Thyroid gland (tissue), 4 donors: ENCODE results near the gene CBARP. TPM values are rescaled to one million over a fixed set of nuclear protein-coding genes. Genes with fewer than 3 reads are reported as not detected.

Experiments
- DNase-seq, 2 donors: peaks; one replicate each; pipeline ENCODE4 v3.0.0-alpha.2; 2019
- H3K27ac ChIP-seq, 3 donors: fragments of 200-600 bp; sonication (generic); 1 replicate in 2 of 3; 2 replicates in 1 of 3; pipeline ENCODE4 v1.5.1; 2016 to 2019; ENCODE audit warnings: mild to moderate bottlenecking in 1 of 3, moderate library complexity in 1 of 3
- H3K27me3 ChIP-seq: fragments of 200-600 bp; sonication (generic); one replicate; pipeline ENCODE4 v1.5.1; 2019
- H3K36me3 ChIP-seq, 2 donors: fragments of 200-600 bp; sonication (generic); one replicate each; pipeline ENCODE4 v1.5.1; 2016 to 2019
- H3K4me1 ChIP-seq, 2 donors: fragments of 200-600 bp; sonication (generic); one replicate each; pipeline ENCODE4 v1.5.1; 2017 to 2019
- H3K4me3 ChIP-seq, 3 donors: fragments of 200-600 bp; sonication (generic); replicated peaks in 1 of 3; 1 replicate in 2 of 3; 2 replicates in 1 of 3; pipeline ENCODE4 v1.5.1; 2016; ENCODE audit warnings: mild to moderate bottlenecking in 1 of 3
- H3K9me3 ChIP-seq: fragments of 200-600 bp; sonication (generic); one replicate; pipeline ENCODE4 v1.5.1; 2017
- POLR2A ChIP-seq, 2 donors: fragments of 450-650 bp; IDR thresholded peaks; one replicate each; pipeline ENCODE4 v1.6.1; 2017; ENCODE audit warnings: antibody characterized with exemption in 2 of 2, mild to moderate bottlenecking in 2 of 2, moderate library complexity in 1 of 2
- WGBS, 2 donors: methylation state at CpG; one replicate each; pipeline ENCODE4 v1.1.5; 2017; 5-methylcytosine and 5-hydroxymethylcytosine counted together
- intact Hi-C: fragments of 100-400 bp; cut with DNase I; formaldehyde crosslinking; loops from one replicate; pipeline ENCODE4 v1.15.1; 2023
- total RNA-seq, 4 donors: library from RNA; depleted of rRNA; stranded (reverse); fragments of >200 nt; gene quantifications; one replicate each; pipeline ENCODE4 v1.2.3, GENCODE V29; 2016
- TF ChIP-seq, protein P1 (sequence below), 6 experiments: fragments of 200-600 bp in 3 of 6; fragments of 450-650 bp in 3 of 6; sonication (generic) in 3 of 6; IDR thresholded peaks; one replicate each; pipeline ENCODE4 v1.5.1; 2016 to 2019; ENCODE audit warnings: antibody characterized with exemption in 6 of 6, mild to moderate bottlenecking in 2 of 6, inconsistent platforms in 1 of 6, moderate library complexity in 1 of 6

Gene CBARP
- total RNA-seq, 4 donors from 2014 or later = 0.73 to 3.2 (median 1.5) TPM

DNA sequence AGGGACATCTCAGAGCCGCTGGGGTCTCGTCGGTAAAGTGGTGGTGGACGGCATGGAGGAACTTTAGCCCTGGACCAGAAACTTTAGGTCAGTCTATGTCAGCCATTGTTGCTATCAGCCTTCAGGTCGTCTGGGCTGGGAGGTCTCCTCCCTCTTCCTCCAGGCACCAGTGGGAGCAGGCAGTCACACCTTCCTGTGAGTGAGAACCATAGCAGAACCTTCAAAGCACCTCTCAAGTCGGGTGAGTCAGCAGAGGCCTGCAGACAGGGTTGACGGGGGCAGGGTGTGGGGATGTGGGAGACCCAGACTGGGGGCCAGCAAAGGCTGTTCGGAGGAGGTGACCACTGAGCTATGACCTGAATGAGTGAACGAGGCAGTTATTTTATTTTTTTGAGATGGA, 48.4 kb downstream of the CBARP start:
- Histone ChIP-seq H3K27ac (peak overlapping the region; percentile 14 to 75 (median 70)), H3K27me3 (no peaks in the 10 kb centered on the region), H3K4me3 (no peak overlapping the region), H3K36me3 (no peaks in the 10 kb centered on the region), H3K9me3 (no peaks in the 10 kb centered on the region), H3K4me1 (peaks cover 3 to 18% of the 10 kb centered on the region in 2 donors)
- 54% methylated on average over 4 to 7 of the region's 9 CpGs for WGBS, 2 donors
- intact Hi-C loops = no loop called here
- peak; percentile 87 to 88 for DNase-seq
- TF ChIP-seq, protein P1, sequence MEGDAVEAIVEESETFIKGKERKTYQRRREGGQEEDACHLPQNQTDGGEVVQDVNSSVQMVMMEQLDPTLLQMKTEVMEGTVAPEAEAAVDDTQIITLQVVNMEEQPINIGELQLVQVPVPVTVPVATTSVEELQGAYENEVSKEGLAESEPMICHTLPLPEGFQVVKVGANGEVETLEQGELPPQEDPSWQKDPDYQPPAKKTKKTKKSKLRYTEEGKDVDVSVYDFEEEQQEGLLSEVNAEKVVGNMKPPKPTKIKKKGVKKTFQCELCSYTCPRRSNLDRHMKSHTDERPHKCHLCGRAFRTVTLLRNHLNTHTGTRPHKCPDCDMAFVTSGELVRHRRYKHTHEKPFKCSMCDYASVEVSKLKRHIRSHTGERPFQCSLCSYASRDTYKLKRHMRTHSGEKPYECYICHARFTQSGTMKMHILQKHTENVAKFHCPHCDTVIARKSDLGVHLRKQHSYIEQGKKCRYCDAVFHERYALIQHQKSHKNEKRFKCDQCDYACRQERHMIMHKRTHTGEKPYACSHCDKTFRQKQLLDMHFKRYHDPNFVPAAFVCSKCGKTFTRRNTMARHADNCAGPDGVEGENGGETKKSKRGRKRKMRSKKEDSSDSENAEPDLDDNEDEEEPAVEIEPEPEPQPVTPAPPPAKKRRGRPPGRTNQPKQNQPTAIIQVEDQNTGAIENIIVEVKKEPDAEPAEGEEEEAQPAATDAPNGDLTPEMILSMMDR (IDR thresholded peaks at IDR 0.05) = no peak
- TF ChIP-seq POLR2A (IDR thresholded peaks at IDR 0.05) = peak in 1 of 2 donors; percentile 39

DNA sequence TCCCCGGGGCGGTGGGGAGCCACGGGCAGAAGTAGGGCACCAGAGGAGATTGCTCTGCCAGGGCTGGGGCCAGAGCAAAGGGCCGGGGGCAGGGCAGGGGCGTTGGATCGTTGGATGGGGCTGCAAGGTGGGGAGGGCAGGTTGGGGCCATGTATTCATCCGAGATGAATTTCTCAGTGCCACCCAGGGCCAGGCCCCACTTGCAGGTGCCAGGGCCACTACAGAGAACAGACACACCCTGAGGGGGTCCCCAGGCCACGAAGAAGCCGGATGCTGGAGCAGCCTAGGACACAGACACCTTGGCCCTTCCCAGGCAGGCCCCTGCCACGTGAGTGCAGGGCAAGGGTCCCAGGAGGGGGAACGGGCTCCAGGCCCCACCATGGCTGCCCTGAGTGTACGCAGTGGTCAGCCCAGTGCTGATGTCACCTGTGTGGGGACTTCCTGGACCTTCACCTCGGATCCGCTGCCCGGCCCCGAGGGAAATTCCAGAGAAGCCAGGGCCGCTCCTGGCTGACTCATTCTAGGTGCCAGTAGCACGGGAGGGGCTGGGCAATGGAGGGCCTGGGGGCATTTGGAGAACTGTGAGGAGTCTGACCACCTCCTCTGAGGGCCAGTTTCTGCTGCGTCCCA, 54.1 kb downstream of the CBARP start:
- Histone ChIP-seq H3K4me3 (no peak overlapping the region), H3K4me1 (peaks cover 29 to 51% of the 10 kb centered on the region in 2 donors), H3K9me3 (no peaks in the 10 kb centered on the region), H3K27ac (peak overlapping the region in 2 of 3 donors; percentile 13 to 61), H3K36me3 (no peaks in the 10 kb centered on the region), H3K27me3 (no peaks in the 10 kb centered on the region)
- peak; percentile 33 to 66 for DNase-seq
- whole genome bisulfite sequencing, 2 donors = 56 to 93% methylated on average over 4 to 10 of the region's 19 CpGs
- intact Hi-C loops = no loop called here
- no peak for TF ChIP-seq POLR2A (IDR thresholded peaks at IDR 0.05)
- TF ChIP-seq, protein P1 (IDR thresholded peaks at IDR 0.05) = no peak

DNA sequence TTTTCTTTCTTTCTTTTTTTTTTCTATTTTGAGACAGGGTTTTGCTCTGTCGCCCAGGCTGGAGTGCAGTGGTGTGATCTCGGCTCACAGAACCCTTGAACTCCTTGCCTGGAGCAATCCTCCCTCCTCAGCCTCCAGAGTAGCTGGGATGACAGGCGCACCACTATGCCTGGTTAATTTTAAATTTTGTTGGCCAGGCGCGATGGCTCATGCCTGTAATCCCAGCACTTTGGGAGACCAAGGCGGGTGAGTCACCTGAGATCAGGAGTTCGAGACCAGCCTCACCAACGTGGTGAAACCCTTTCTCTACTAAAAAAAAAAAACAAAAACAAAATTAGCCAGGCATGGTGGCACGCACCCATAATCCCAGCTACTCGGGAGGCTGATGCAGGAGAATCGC, 55.1 kb downstream of the CBARP start:
- Histone ChIP-seq H3K4me1 (peaks cover 36 to 59% of the 10 kb centered on the region in 2 donors), H3K27me3 (no peaks in the 10 kb centered on the region), H3K27ac (peak overlapping the region; percentile 87 to 95 (median 91)), H3K36me3 (no peaks in the 10 kb centered on the region), H3K9me3 (no peaks in the 10 kb centered on the region), H3K4me3 (no peak overlapping the region)
- intact Hi-C loops = no loop called here
- 84 to 89% methylated on average over 11 of the region's 11 CpGs for WGBS, 2 donors
- TF ChIP-seq, protein P1 (IDR thresholded peaks at IDR 0.05) = no peak
- TF ChIP-seq POLR2A (IDR thresholded peaks at IDR 0.05) = no peak
- DNase-seq = peak in 1 of 2 donors; percentile 37

DNA sequence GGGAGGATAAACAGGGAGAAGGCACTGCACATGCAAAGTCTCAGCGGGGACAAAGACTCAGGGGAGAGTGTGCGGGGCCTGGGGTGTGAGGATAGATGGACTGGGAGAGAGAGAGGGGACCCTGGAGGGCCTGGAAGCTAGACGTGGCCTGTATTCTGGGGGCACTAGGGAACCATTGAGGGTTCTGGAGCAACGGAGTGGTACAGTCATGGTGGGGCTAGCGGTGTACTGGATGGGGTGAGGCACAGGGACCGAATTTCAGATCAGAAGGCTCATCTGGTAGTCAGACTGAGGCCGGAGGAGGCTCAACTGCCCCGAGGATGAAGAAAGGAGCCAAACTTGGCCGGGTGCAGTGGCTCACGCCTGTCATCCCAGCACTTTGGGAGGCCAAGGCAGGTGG, 55.7 kb downstream of the CBARP start:
- intact Hi-C loops = no loop called here

DNA sequence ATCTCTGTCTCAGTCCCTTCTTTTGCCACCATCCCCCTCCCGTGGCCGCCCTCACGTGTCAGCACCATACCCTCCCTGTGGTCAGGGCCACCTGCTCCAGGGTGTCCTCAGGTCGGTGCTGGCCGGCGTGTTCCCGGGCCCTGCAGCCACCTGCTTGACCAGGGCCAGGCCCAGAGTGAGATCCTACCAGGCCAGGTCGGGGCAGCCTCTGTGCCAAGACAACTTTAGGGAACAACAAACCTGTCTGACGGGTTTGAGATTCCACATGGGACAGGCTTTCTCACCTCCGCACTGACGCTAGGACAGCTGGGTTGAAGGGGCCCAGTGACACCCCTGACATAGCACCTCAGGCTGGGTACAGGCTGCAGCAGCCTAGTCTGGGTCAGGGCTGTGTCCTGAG, 56.2 kb downstream of the CBARP start:
- peak; percentile 94 to 95 for DNase-seq

More for the DNA sequence above, 55.7 kb downstream of the CBARP start:
- WGBS, 2 donors = 91 to 96% methylated on average over 10 of the region's 10 CpGs
- TF ChIP-seq, protein P1 (IDR thresholded peaks at IDR 0.05) = no peak
- TF ChIP-seq POLR2A (IDR thresholded peaks at IDR 0.05) = no peak
- no peaks in the 10 kb centered on the region for H3K27me3 ChIP-seq
- H3K36me3 ChIP-seq = no peaks in the 10 kb centered on the region
- H3K9me3 ChIP-seq = no peaks in the 10 kb centered on the region
- no peak overlapping the region for H3K4me3 ChIP-seq
- no peak for DNase-seq
- H3K27ac ChIP-seq = peak overlapping the region; percentile 87 to 95 (median 91)
- H3K4me1 ChIP-seq = peaks cover 43 to 65% of the 10 kb centered on the region in 2 donors

More for the DNA sequence above, 56.2 kb downstream of the CBARP start:
- no peak overlapping the region for H3K4me3 ChIP-seq
- no peaks in the 10 kb centered on the region for H3K9me3 ChIP-seq
- H3K36me3 ChIP-seq = no peaks in the 10 kb centered on the region
- peaks cover 46 to 70% of the 10 kb centered on the region in 2 donors for H3K4me1 ChIP-seq
- no peaks in the 10 kb centered on the region for H3K27me3 ChIP-seq
- intact Hi-C loops = no loop called here
- TF ChIP-seq POLR2A (IDR thresholded peaks at IDR 0.05) = peak in 1 of 2 donors; percentile 54
- TF ChIP-seq, protein P1 (IDR thresholded peaks at IDR 0.05) = no peak
- WGBS, 2 donors = 16 to 44% methylated on average over 11 of the region's 11 CpGs
- peak overlapping the region; percentile 87 to 95 (median 91) for H3K27ac ChIP-seq
